Measurements from ENCODE around the gene WBP4. TPM values are rescaled to one million over a fixed set of nuclear protein-coding genes. Genes with fewer than 3 reads are reported as not detected.
"Not testable (repeated sequence)": the region's sequence is repeated elsewhere in the genome, so short reads cannot be mapped to it uniquely, and the experiment has no call there.

WBP4 gene
- 9.2 and 11.7 TPM in 2 replicates for total RNA-seq (2014; rRNA removed)
- 9.1 TPM for polyA plus RNA-seq (2012)

- peak; percentile 95 for DNase-seq (ENCODE audit: low read depth)
Observed at GRCh38 chr13:41061075-41061913, at the start of gene WBP4. TSS of gene WBP4 (plus strand) at chr13:41061509. CDS start at chr13:41061674, 165 bp downstream.

GRCh38 chr13:41012536-41012935 is 48.8 kb upstream of the WBP4 start:
- no peak for DNase-seq (ENCODE audit: low read depth)

- no peak for DNase-seq (ENCODE audit: low read depth)
Observed at GRCh38 chr13:41013835-41014234, 47.5 kb upstream of the WBP4 start.

- DNase-seq (ENCODE audit: low read depth), result no peak
Observed at GRCh38 chr13:41015920-41016319, 45.4 kb upstream of the WBP4 start.

GRCh38 chr13:41017159-41017558 is 44.1 kb upstream of the WBP4 start:
- no peak for DNase-seq (ENCODE audit: low read depth)

- DNase-seq (ENCODE audit: low read depth), result no peak
Observed at GRCh38 chr13:41017817-41018601, 43.3 kb upstream of the WBP4 start.

GRCh38 chr13:41018602-41018948 is 42.7 kb upstream of the WBP4 start:
- no peak for DNase-seq (ENCODE audit: low read depth)

- DNase-seq (ENCODE audit: low read depth), result peak; percentile 79
Observed at GRCh38 chr13:41019011-41019487, 42.3 kb upstream of the WBP4 start, which contains the start of gene ELF1. TSS of gene ELF1 (minus strand) at chr13:41019316. CDS start at chr13:40982054, 37,262 bp downstream.

- DNase-seq (ENCODE audit: low read depth), result no peak
Observed at GRCh38 chr13:41019578-41020347, 41.5 kb upstream of the WBP4 start.

GRCh38 chr13:41025518-41025917 is 35.8 kb upstream of the WBP4 start:
- no peak for DNase-seq (ENCODE audit: low read depth)

- peak; percentile 23 for DNase-seq (ENCODE audit: low read depth)
Observed at GRCh38 chr13:41026788-41027187, 34.5 kb upstream of the WBP4 start.

- peak; percentile 30 for DNase-seq (ENCODE audit: low read depth)
Observed at GRCh38 chr13:41028051-41028450, 33.3 kb upstream of the WBP4 start.

GRCh38 chr13:41029629-41030028 is 31.7 kb upstream of the WBP4 start:
- no peak for DNase-seq (ENCODE audit: low read depth)

GRCh38 chr13:41032691-41033376 is 28.5 kb upstream of the WBP4 start:
- DNase-seq (ENCODE audit: low read depth), result no peak

GRCh38 chr13:41034382-41034781 is 26.9 kb upstream of the WBP4 start:
- no peak for DNase-seq (ENCODE audit: low read depth)

GRCh38 chr13:41034881-41035280 is 26.4 kb upstream of the WBP4 start:
- no peak for DNase-seq (ENCODE audit: low read depth)

GRCh38 chr13:41036557-41036956 is 24.8 kb upstream of the WBP4 start:
- not testable (repeated sequence) for DNase-seq (ENCODE audit: low read depth)

GRCh38 chr13:41039746-41040145 is 21.6 kb upstream of the WBP4 start:
- DNase-seq (ENCODE audit: low read depth), result no peak

- DNase-seq (ENCODE audit: low read depth), result no peak
Observed at GRCh38 chr13:41040584-41041334, 20.6 kb upstream of the WBP4 start.

- DNase-seq (ENCODE audit: low read depth), result not testable (repeated sequence)
Observed at GRCh38 chr13:41042419-41042818, 18.9 kb upstream of the WBP4 start.
